A549 (cell line): ENCODE results near the gene LRRN4CL. TPM values are rescaled to one million over a fixed set of nuclear protein-coding genes. Genes with fewer than 3 reads are reported as not detected.

Source experiments
- ATAC-seq, 2 experiments: fragments of 200-7000 bp in 1 of 2; fragments of >200 bp in 1 of 2; cut with Nextera tagmentation in 1 of 2; cut with Tn5 transposase in 1 of 2; 3 replicates each; pipeline versions ENCODE4 v1.8.0 to v1.9.1; 2018 to 2020; ENCODE audit warnings: mild to moderate bottlenecking in 1 of 2, moderate library complexity in 1 of 2
- CTCF ChIA-PET: fragments of 300-600 bp; sonication (Branson Sonifier 250); formaldehyde crosslinking; extraction: SDS; loops from one replicate; lab custom pipeline; 2021; ENCODE audit warnings: antibody characterized with exemption, inconsistent platforms; lab: Yijun Ruan, JAX
- POLR2A ChIA-PET: fragments of 350-600 bp; formaldehyde crosslinking; extraction: SDS; loops from one replicate; lab custom pipeline; 2021; ENCODE audit warnings: antibody characterized with exemption, inconsistent platforms; lab: Yijun Ruan, JAX
- DNase-seq, 2 experiments: peaks; one replicate each; pipeline versions ENCODE4 v3.0.0 to v3.0.0-alpha.2; 2011 to 2016; ENCODE audit warnings: low read depth in 1 of 2, low spot score in 1 of 2
- FAIRE-seq: peaks from 2 replicates; lab custom pipeline; 2011; peaks lifted over from hg19 to GRCh38; lab: Jason Lieb, UNC
- H3K27ac ChIP-seq, 2 experiments: fragments of >200 bp; sonication (Bioruptor Twin); formaldehyde crosslinking; 3 replicates each; pipeline ENCODE4 v1.5.1; 2016 to 2017
- H3K4me1 ChIP-seq: fragments of >200 bp; sonication (Bioruptor Twin); formaldehyde crosslinking; 3 replicates; pipeline ENCODE4 v1.6.1; 2016
- H3K4me2 ChIP-seq: fragments of >200 bp; sonication (Bioruptor Twin); formaldehyde crosslinking; 3 replicates; pipeline ENCODE4 v1.6.1; 2016
- H3K4me3 ChIP-seq: fragments of >200 bp; sonication (Bioruptor Twin); formaldehyde crosslinking; 3 replicates; pipeline ENCODE4 v1.5.1; 2016
- H3K9me3 ChIP-seq: fragments of >200 bp; sonication (Bioruptor Twin); formaldehyde crosslinking; 3 replicates; pipeline ENCODE4 v1.6.1; 2016
- JUN ChIP-seq, 2 experiments: fragments of >200 bp; sonication (Bioruptor Twin); formaldehyde crosslinking; IDR thresholded peaks; 2 replicates in 1 of 2; 3 replicates in 1 of 2; pipeline ENCODE4 v1.6.1; 2016 to 2017
- WGBS: methylation state at CpG from one replicate; pipeline ENCODE4 v1.1.6; 2017; ENCODE audit errors: missing lambda C conversion rate; 5-methylcytosine and 5-hydroxymethylcytosine counted together
- polyA plus RNA-seq, 4 experiments: library from polyadenylated mRNA; depleted of rRNA in 3 of 4; stranded (reverse); fragments of >200 nt; fragmentation: RNase III in 1 of 4; extraction: RNeasy Plus Mini Kit Qiagen cat#74134 plus additional on column Dnase treatment in 1 of 4; gene quantifications; 2 replicates in 3 of 4; 3 replicates in 1 of 4; pipeline ENCODE4 v1.2.3, GENCODE V29; 2011 to 2017
- small RNA-seq, 6 experiments: library from RNA; depleted of rRNA; stranded (forward); fragments of <200 nt; gene quantifications; one replicate each; pipeline ENCODE3, GENCODE V24; 2012

The LRRN4CL gene
- polyA plus RNA-seq, 2 of the 4 experiments (the other 2 are of a cell fraction): 0.03 to 0.04 TPM

DNA sequence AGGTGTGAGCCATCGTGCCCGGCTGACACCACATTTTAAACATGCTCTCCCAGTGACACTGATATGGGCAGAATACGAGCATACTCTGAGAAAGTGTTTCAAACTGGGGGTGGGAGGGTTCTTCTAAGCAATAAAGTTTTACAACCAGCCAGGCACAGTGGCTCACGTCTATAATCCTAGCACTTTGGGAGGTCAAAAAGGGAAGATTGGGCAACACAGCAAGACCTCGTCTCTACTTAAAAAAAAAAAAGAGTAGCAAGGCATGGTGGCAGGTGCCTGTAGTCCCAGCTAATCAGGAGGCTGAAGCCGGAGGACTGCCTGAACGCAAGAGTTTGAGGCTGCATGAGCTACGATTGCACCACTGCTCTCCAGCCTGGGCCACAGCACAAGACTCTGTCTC, 45.1 kb downstream of the LRRN4CL start:
- Histone ChIP-seq H3K27ac (no peak overlapping the region), H3K4me2 (peak overlapping the region; percentile 96; the same call in 1 of the 3 replicates), H3K9me3 (no peaks in the 10 kb centered on the region), H3K4me1 (peaks cover 15% of the 10 kb centered on the region), H3K4me3 (no peak overlapping the region)
- WGBS: 92% methylated on average over 8 of the region's 8 CpGs
- TF ChIP-seq JUN (IDR thresholded peaks at IDR 0.05): no peak
- DNase-seq: no peak
- POLR2A ChIA-PET: interaction anchor here (1.1 to 1.5 kb wide), 2 partner anchors 9 to 23 kb away, joined by 4 to 5 read pairs; partner anchors contain the start of genes B3GAT3 and INTS5
- FAIRE-seq: no peak
- CTCF ChIA-PET: interaction anchor here (0.6 to 0.7 kb wide), 2 partner anchors 22 to 101 kb away, joined by 3 read pairs; partner anchors contain the start of gene B3GAT3
- ATAC-seq: no peak

Small RNAs within 50 kb of the gene (small RNA-seq; reads per million reads assigned to genes)
- 0 reads per million in 6 experiments for gene SNORA57

Other genes starting within 250 kb of the LRRN4CL start
- 82.0 and 98.0 TPM in 2 replicates for gene AHNAK, start 142.7 kb downstream of the LRRN4CL start, polyA plus RNA-seq (2011; rRNA removed)
- gene AHNAK, start 142.7 kb downstream of the LRRN4CL start, polyA plus RNA-seq (2017; fragmentation: RNase III; extraction: RNeasy Plus Mini Kit Qiagen cat#74134 plus additional on column Dnase treatment): 41.5 to 62.9 TPM (median 43.3 TPM) in 3 replicates
- gene EEF1G, start 115.6 kb downstream of the LRRN4CL start, polyA plus RNA-seq (2011; rRNA removed): 1,728 and 1,795 TPM in 2 replicates
- 1,570 to 1,588 TPM (median 1,580 TPM) in 3 replicates for gene EEF1G, start 115.6 kb downstream of the LRRN4CL start, polyA plus RNA-seq (2017; fragmentation: RNase III; extraction: RNeasy Plus Mini Kit Qiagen cat#74134 plus additional on column Dnase treatment)
- 12.9 and 15.5 TPM in 2 replicates for gene TUT1, start 98.0 kb downstream of the LRRN4CL start, polyA plus RNA-seq (2011; rRNA removed)
- 9.9 to 11.7 TPM (median 11.1 TPM) in 3 replicates for gene TUT1, start 98.0 kb downstream of the LRRN4CL start, polyA plus RNA-seq (2017; fragmentation: RNase III; extraction: RNeasy Plus Mini Kit Qiagen cat#74134 plus additional on column Dnase treatment)
- 21.8 and 44.3 TPM in 2 replicates for gene MTA2, start 87.7 kb downstream of the LRRN4CL start, polyA plus RNA-seq (2011; rRNA removed)
- 79.3 to 85.0 TPM (median 84.5 TPM) in 3 replicates for gene MTA2, start 87.7 kb downstream of the LRRN4CL start, polyA plus RNA-seq (2017; fragmentation: RNase III; extraction: RNeasy Plus Mini Kit Qiagen cat#74134 plus additional on column Dnase treatment)
- gene EML3, start 76.8 kb downstream of the LRRN4CL start, polyA plus RNA-seq (2011; rRNA removed): 15.2 and 19.7 TPM in 2 replicates
- gene EML3, start 76.8 kb downstream of the LRRN4CL start, polyA plus RNA-seq (2017; fragmentation: RNase III; extraction: RNeasy Plus Mini Kit Qiagen cat#74134 plus additional on column Dnase treatment): 21.4 to 28.0 TPM (median 27.2 TPM) in 3 replicates
- 0.92 and 1.6 TPM in 2 replicates for gene ROM1, start 76.3 kb downstream of the LRRN4CL start, polyA plus RNA-seq (2011; rRNA removed)
- 2.8 to 3.7 TPM (median 3.2 TPM) in 3 replicates for gene ROM1, start 76.3 kb downstream of the LRRN4CL start, polyA plus RNA-seq (2017; fragmentation: RNase III; extraction: RNeasy Plus Mini Kit Qiagen cat#74134 plus additional on column Dnase treatment)
- gene B3GAT3, start 67.5 kb downstream of the LRRN4CL start, polyA plus RNA-seq (2011; rRNA removed): 19.0 and 20.5 TPM in 2 replicates
- 38.1 to 41.0 TPM (median 40.9 TPM) in 3 replicates for gene B3GAT3, start 67.5 kb downstream of the LRRN4CL start, polyA plus RNA-seq (2017; fragmentation: RNase III; extraction: RNeasy Plus Mini Kit Qiagen cat#74134 plus additional on column Dnase treatment)
- gene GANAB, start 42.9 kb downstream of the LRRN4CL start, polyA plus RNA-seq (2011; rRNA removed): 215 and 308 TPM in 2 replicates
- 206 to 220 TPM (median 214 TPM) in 3 replicates for gene GANAB, start 42.9 kb downstream of the LRRN4CL start, polyA plus RNA-seq (2017; fragmentation: RNase III; extraction: RNeasy Plus Mini Kit Qiagen cat#74134 plus additional on column Dnase treatment)
- 9.7 and 12.3 TPM in 2 replicates for gene INTS5, start 36.2 kb downstream of the LRRN4CL start, polyA plus RNA-seq (2011; rRNA removed)
- 11.2 to 11.8 TPM (median 11.3 TPM) in 3 replicates for gene INTS5, start 36.2 kb downstream of the LRRN4CL start, polyA plus RNA-seq (2017; fragmentation: RNase III; extraction: RNeasy Plus Mini Kit Qiagen cat#74134 plus additional on column Dnase treatment)
- gene C11orf98, start 24.3 kb downstream of the LRRN4CL start, polyA plus RNA-seq (2011; rRNA removed): 89.1 and 91.7 TPM in 2 replicates
- gene C11orf98, start 24.3 kb downstream of the LRRN4CL start, polyA plus RNA-seq (2017; fragmentation: RNase III; extraction: RNeasy Plus Mini Kit Qiagen cat#74134 plus additional on column Dnase treatment): 128 to 161 TPM (median 140 TPM) in 3 replicates
- gene CSKMT, start 24.2 kb downstream of the LRRN4CL start, polyA plus RNA-seq (2011; rRNA removed): 5.4 and 5.7 TPM in 2 replicates
- 12.9 to 18.2 TPM (median 14.3 TPM) in 3 replicates for gene CSKMT, start 24.2 kb downstream of the LRRN4CL start, polyA plus RNA-seq (2017; fragmentation: RNase III; extraction: RNeasy Plus Mini Kit Qiagen cat#74134 plus additional on column Dnase treatment)
- gene UQCC3, start 17.9 kb downstream of the LRRN4CL start, polyA plus RNA-seq (2011; rRNA removed): 13.9 and 20.2 TPM in 2 replicates
- gene UQCC3, start 17.9 kb downstream of the LRRN4CL start, polyA plus RNA-seq (2017; fragmentation: RNase III; extraction: RNeasy Plus Mini Kit Qiagen cat#74134 plus additional on column Dnase treatment): 27.8 to 31.1 TPM (median 28.7 TPM) in 3 replicates
- gene LBHD1, start 17.3 kb downstream of the LRRN4CL start, polyA plus RNA-seq (2011; rRNA removed): 4.1 and 5.3 TPM in 2 replicates
- 4.9 to 8.3 TPM (median 6.8 TPM) in 3 replicates for gene LBHD1, start 17.3 kb downstream of the LRRN4CL start, polyA plus RNA-seq (2017; fragmentation: RNase III; extraction: RNeasy Plus Mini Kit Qiagen cat#74134 plus additional on column Dnase treatment)
- gene UBXN1, start 10.5 kb downstream of the LRRN4CL start, polyA plus RNA-seq (2011; rRNA removed): 56.8 and 120 TPM in 2 replicates
- 110 to 117 TPM (median 117 TPM) in 3 replicates for gene UBXN1, start 10.5 kb downstream of the LRRN4CL start, polyA plus RNA-seq (2017; fragmentation: RNase III; extraction: RNeasy Plus Mini Kit Qiagen cat#74134 plus additional on column Dnase treatment)
- 63.9 and 101 TPM in 2 replicates for gene BSCL2, start 17.9 kb upstream of the LRRN4CL start, polyA plus RNA-seq (2011; rRNA removed)
- 63.0 to 72.4 TPM (median 64.5 TPM) in 3 replicates for gene BSCL2, start 17.9 kb upstream of the LRRN4CL start, polyA plus RNA-seq (2017; fragmentation: RNase III; extraction: RNeasy Plus Mini Kit Qiagen cat#74134 plus additional on column Dnase treatment)
- not detected in 2 replicates for gene GNG3, start 18.1 kb upstream of the LRRN4CL start, polyA plus RNA-seq (2011; rRNA removed)
- gene GNG3, start 18.1 kb upstream of the LRRN4CL start, polyA plus RNA-seq (2017; fragmentation: RNase III; extraction: RNeasy Plus Mini Kit Qiagen cat#74134 plus additional on column Dnase treatment): 0.15 TPM in 1 of 3 replicates, not detected in the others
- gene HNRNPUL2, start 37.9 kb upstream of the LRRN4CL start, polyA plus RNA-seq (2011; rRNA removed): 31.4 and 31.6 TPM in 2 replicates
- gene HNRNPUL2, start 37.9 kb upstream of the LRRN4CL start, polyA plus RNA-seq (2017; fragmentation: RNase III; extraction: RNeasy Plus Mini Kit Qiagen cat#74134 plus additional on column Dnase treatment): 71.3 to 79.5 TPM (median 74.4 TPM) in 3 replicates
- 42.6 and 44.0 TPM in 2 replicates for gene TTC9C, start 39.0 kb upstream of the LRRN4CL start, polyA plus RNA-seq (2011; rRNA removed)
- gene TTC9C, start 39.0 kb upstream of the LRRN4CL start, polyA plus RNA-seq (2017; fragmentation: RNase III; extraction: RNeasy Plus Mini Kit Qiagen cat#74134 plus additional on column Dnase treatment): 32.6 to 34.1 TPM (median 33.5 TPM) in 3 replicates
- gene ZBTB3, start 64.6 kb upstream of the LRRN4CL start, polyA plus RNA-seq (2011; rRNA removed): 3.0 and 3.1 TPM in 2 replicates
- gene ZBTB3, start 64.6 kb upstream of the LRRN4CL start, polyA plus RNA-seq (2017; fragmentation: RNase III; extraction: RNeasy Plus Mini Kit Qiagen cat#74134 plus additional on column Dnase treatment): 1.4 to 2.2 TPM (median 2.0 TPM) in 3 replicates
- 308 and 324 TPM in 2 replicates for gene POLR2G, start 72.0 kb upstream of the LRRN4CL start, polyA plus RNA-seq (2011; rRNA removed)
- 186 to 199 TPM (median 188 TPM) in 3 replicates for gene POLR2G, start 72.0 kb upstream of the LRRN4CL start, polyA plus RNA-seq (2017; fragmentation: RNase III; extraction: RNeasy Plus Mini Kit Qiagen cat#74134 plus additional on column Dnase treatment)
- gene TAF6L, start 81.9 kb upstream of the LRRN4CL start, polyA plus RNA-seq (2011; rRNA removed): 14.0 and 17.5 TPM in 2 replicates
- gene TAF6L, start 81.9 kb upstream of the LRRN4CL start, polyA plus RNA-seq (2017; fragmentation: RNase III; extraction: RNeasy Plus Mini Kit Qiagen cat#74134 plus additional on column Dnase treatment): 20.8 to 23.5 TPM (median 22.7 TPM) in 3 replicates
- gene TMEM179B, start 97.9 kb upstream of the LRRN4CL start, polyA plus RNA-seq (2011; rRNA removed): 64.7 and 105 TPM in 2 replicates
- gene TMEM179B, start 97.9 kb upstream of the LRRN4CL start, polyA plus RNA-seq (2017; fragmentation: RNase III; extraction: RNeasy Plus Mini Kit Qiagen cat#74134 plus additional on column Dnase treatment): 57.6 to 64.4 TPM (median 62.8 TPM) in 3 replicates
- gene TMEM223, start 102.5 kb upstream of the LRRN4CL start, polyA plus RNA-seq (2011; rRNA removed): 20.6 and 26.5 TPM in 2 replicates
- gene TMEM223, start 102.5 kb upstream of the LRRN4CL start, polyA plus RNA-seq (2017; fragmentation: RNase III; extraction: RNeasy Plus Mini Kit Qiagen cat#74134 plus additional on column Dnase treatment): 20.1 to 24.3 TPM (median 23.5 TPM) in 3 replicates
- 35.5 and 50.7 TPM in 2 replicates for gene NXF1, start 115.9 kb upstream of the LRRN4CL start, polyA plus RNA-seq (2011; rRNA removed)
- 46.6 to 47.7 TPM (median 46.9 TPM) in 3 replicates for gene NXF1, start 115.9 kb upstream of the LRRN4CL start, polyA plus RNA-seq (2017; fragmentation: RNase III; extraction: RNeasy Plus Mini Kit Qiagen cat#74134 plus additional on column Dnase treatment)
- 30.3 and 32.3 TPM in 2 replicates for gene STX5, start 142.5 kb upstream of the LRRN4CL start, polyA plus RNA-seq (2011; rRNA removed)
- gene STX5, start 142.5 kb upstream of the LRRN4CL start, polyA plus RNA-seq (2017; fragmentation: RNase III; extraction: RNeasy Plus Mini Kit Qiagen cat#74134 plus additional on column Dnase treatment): 16.8 to 21.0 TPM (median 19.5 TPM) in 3 replicates
- gene TEX54, start 143.3 kb upstream of the LRRN4CL start, polyA plus RNA-seq (2011; rRNA removed): not detected in 2 replicates
- gene TEX54, start 143.3 kb upstream of the LRRN4CL start, polyA plus RNA-seq (2017; fragmentation: RNase III; extraction: RNeasy Plus Mini Kit Qiagen cat#74134 plus additional on column Dnase treatment): not detected in 3 replicates
- gene WDR74, start 150.1 kb upstream of the LRRN4CL start, polyA plus RNA-seq (2011; rRNA removed): 47.6 and 52.9 TPM in 2 replicates
- 88.9 to 100 TPM (median 90.6 TPM) in 3 replicates for gene WDR74, start 150.1 kb upstream of the LRRN4CL start, polyA plus RNA-seq (2017; fragmentation: RNase III; extraction: RNeasy Plus Mini Kit Qiagen cat#74134 plus additional on column Dnase treatment)
- 1,064 and 1,133 TPM in 2 replicates for gene SLC3A2, start 191.4 kb upstream of the LRRN4CL start, polyA plus RNA-seq (2011; rRNA removed)
- 906 to 1,102 TPM (median 1,007 TPM) in 3 replicates for gene SLC3A2, start 191.4 kb upstream of the LRRN4CL start, polyA plus RNA-seq (2017; fragmentation: RNase III; extraction: RNeasy Plus Mini Kit Qiagen cat#74134 plus additional on column Dnase treatment)
- gene CHRM1, start 231.8 kb upstream of the LRRN4CL start, polyA plus RNA-seq (2011; rRNA removed): not detected in 2 replicates
- gene CHRM1, start 231.8 kb upstream of the LRRN4CL start, polyA plus RNA-seq (2017; fragmentation: RNase III; extraction: RNeasy Plus Mini Kit Qiagen cat#74134 plus additional on column Dnase treatment): not detected in 3 replicates